Effector CD8-positive, alpha-beta T cell (primary cell): ENCODE measurements around the gene GPR61.

Source experiments
- DNase-seq: peaks from one replicate; lab custom pipeline; 2025; lab: John Stamatoyannopoulos, UW
- total RNA-seq, 4 experiments: gene quantifications; one replicate each; lab custom pipeline; 2026; lab: John Stamatoyannopoulos, UW

GPR61 gene
- 0 reads per million in 4 experiments for total RNA-seq

- DNase-seq: no peak
Observed at GRCh38 chr1:109539676-109540075, at the start of gene GPR61. GPR61 (plus strand) TSS chr1:109539872; CDS start chr1:109543023, 3,151 bp downstream.

- DNase-seq: peak; percentile 52
Observed at GRCh38 chr1:109490029-109490933, 49.4 kb upstream of the GPR61 start.

- DNase-seq: no peak
Observed at GRCh38 chr1:109490934-109491302, 48.8 kb upstream of the GPR61 start.

- no peak for DNase-seq
Observed at GRCh38 chr1:109491372-109491771, 48.3 kb upstream of the GPR61 start.

- DNase-seq: no peak
Observed at GRCh38 chr1:109492779-109493178, 46.9 kb upstream of the GPR61 start.

GRCh38 chr1:109493227-109493626, 46.4 kb upstream of the GPR61 start:
- DNase-seq: no peak

GRCh38 chr1:109493805-109494539, 45.7 kb upstream of the GPR61 start, which contains the start of gene CYB561D1:
CYB561D1 (plus strand) TSS chr1:109494094; CDS start chr1:109494140, 46 bp downstream.
- DNase-seq: peak; percentile 82

GRCh38 chr1:109495738-109496137, 43.9 kb upstream of the GPR61 start:
- no peak for DNase-seq

- no peak for DNase-seq
Observed at GRCh38 chr1:109497449-109498160, 42.1 kb upstream of the GPR61 start.

- peak; percentile 39 for DNase-seq
Observed at GRCh38 chr1:109498161-109498801, 41.4 kb upstream of the GPR61 start.

GRCh38 chr1:109499081-109499480, 40.6 kb upstream of the GPR61 start:
- DNase-seq: no peak

- peak; percentile 52 for DNase-seq
Observed at GRCh38 chr1:109499661-109500536, 39.8 kb upstream of the GPR61 start.

- no peak for DNase-seq
Observed at GRCh38 chr1:109500941-109501381, 38.7 kb upstream of the GPR61 start.

- no peak for DNase-seq
Observed at GRCh38 chr1:109501644-109502363, 37.9 kb upstream of the GPR61 start.

GRCh38 chr1:109502364-109502851, 37.3 kb upstream of the GPR61 start:
- DNase-seq: peak; percentile 48

- no peak for DNase-seq
Observed at GRCh38 chr1:109503935-109504334, 35.7 kb upstream of the GPR61 start.

GRCh38 chr1:109504974-109505373, 34.7 kb upstream of the GPR61 start:
- DNase-seq: no peak

GRCh38 chr1:109508001-109508872, 31.4 kb upstream of the GPR61 start:
- no peak for DNase-seq

- DNase-seq: no peak
Observed at GRCh38 chr1:109508873-109509175, 30.8 kb upstream of the GPR61 start.
